Epidermal melanocyte (primary cell): ENCODE measurements around the gene AGPAT3.

ENCODE experiments used
- DNase-seq: peaks from one replicate; pipeline ENCODE4 v3.0.0; 2011; ENCODE audit warnings: low spot score; ENCODE audit not compliant: insufficient read length

The AGPAT3 gene

DNA sequence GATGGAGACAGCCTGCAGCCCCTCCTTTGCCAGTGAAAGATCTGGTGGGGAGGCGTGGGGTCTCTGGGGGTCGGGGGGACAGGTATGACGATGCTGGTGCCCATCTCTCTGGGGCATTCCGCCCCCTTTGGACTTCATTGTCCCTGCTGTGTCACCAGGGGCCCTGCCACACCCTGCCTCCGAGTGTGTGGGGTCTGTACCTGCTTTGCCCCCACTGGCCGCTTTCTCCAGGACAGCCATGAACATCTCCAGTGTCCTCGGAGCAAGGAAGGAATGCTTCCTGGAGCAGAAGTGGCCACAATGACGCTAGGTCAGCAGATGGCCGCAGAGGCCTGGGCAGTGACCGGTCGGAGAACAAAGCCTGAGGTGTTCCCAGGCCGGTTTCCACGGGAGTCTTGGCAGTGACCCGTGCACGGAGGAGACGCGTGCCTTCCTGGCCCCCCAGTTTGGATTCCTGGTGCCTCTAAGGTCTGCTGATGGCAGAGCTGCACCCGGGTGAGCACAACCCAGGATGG, 128.5 kb downstream of the AGPAT3 start:
- DNase-seq, result no peak

DNA sequence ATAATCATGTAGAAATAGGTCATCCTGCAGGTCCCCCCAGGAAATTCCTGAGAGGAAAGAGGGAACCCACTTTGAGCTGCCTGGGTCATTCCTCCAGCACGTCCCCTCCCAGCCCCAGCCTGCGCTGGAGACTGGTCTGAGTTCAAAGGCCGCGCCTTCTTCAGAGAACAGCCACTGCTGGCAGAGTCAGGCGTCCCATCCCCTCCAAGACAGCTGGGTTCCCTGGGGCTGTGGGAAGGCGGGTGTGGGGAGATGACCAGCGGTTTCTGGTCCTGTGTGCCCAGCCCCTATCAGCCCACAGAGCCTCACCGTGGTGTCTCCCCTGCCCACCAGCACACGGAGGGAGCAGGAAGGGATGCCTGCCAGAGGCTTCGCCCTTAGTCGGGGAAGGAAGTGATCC, 129.1 kb downstream of the AGPAT3 start:
- no peak for DNase-seq

DNA sequence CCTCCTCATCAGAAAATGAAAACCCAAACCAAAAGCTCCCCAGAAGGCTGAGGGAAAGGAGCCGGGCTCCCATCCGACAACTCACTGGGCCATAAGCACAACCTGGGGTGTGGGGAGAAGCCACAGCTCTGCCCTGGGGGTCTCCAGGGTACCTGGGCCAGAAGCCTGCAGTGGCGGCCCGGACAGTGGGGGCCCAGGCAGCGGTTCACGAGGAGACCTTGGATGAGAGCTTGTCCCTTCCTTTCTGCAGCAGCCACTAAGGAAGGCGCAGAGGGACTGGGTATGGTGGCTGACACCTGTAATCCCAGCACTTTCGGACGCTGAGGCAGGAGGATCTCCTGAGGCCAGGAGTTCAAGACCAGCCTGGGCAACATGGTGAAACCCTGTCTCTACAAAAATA, 129.6 kb downstream of the AGPAT3 start:
- no peak for DNase-seq

DNA sequence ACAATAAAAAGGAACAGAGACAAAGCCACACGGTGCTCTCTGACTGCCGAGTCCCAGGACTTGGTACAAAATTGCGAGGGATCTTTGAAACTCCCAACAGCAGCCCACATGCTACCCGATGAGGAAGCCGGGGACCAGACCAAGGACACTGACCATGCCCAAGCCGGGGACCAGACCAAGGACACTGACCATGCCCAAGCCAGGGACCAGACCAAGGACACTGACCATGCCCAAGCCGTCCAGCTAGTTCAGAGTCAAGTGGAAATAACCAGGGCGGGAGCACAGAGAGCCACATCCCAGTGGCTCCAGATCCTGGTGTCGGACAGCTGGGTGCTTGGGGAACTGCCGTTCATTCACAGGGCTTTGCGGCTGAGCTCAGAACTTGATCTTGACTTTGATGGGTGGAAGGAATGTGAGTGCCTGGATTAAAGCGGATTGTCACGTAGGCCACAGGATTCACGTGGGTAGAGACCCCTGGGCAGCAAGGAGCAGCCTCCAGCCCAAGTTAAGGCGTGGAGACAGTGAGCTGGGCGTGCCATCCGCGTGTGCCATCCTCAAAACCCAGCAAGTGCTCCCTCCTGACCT, 130.6 kb downstream of the AGPAT3 start:
- no peak for DNase-seq

DNA sequence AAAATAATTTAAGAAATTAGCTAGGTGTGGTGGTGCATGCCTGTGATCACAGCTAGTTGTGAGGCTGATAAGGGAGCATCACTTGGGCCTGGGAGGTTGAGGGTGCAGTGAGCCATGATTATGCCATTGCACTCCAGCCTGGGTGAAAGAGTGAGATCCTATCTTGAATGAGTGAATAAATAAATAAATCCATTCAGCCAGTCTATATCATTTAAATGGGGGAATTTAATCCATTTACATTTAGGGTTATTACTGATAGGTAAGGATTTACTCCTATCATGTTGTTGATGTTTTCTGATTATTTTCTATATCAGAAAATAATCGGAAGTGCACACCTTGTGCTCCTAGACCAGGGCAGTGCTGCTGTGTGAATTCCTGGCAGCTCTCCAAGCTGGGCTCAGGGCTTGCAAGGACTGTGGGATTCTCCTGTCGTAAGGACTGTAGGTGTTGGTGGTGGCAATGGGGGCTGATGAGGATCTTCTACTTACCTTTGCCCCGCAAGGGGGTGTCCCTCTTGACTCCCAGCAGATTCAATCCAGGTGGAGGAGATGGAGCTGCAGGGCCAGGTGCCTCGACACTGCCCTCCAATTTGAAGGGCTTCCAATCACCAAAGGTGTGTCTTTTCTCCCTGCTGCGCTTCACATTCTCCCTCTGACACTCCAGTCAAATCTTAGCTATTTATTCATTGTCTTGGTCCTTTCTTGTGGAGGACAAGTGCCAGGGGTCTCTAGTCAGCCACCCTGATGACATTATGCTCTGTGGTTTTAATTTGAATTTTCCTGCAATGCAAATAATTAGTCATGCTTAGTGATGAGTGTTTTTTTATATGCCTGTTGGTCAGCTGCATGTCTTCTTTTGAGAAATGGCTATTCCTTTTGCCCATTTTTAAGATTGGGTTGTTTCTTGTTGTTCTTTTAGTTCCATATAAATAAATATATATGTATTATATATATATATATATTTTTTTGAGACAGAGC, 133.0 kb downstream of the AGPAT3 start:
- DNase-seq, result no peak

DNA sequence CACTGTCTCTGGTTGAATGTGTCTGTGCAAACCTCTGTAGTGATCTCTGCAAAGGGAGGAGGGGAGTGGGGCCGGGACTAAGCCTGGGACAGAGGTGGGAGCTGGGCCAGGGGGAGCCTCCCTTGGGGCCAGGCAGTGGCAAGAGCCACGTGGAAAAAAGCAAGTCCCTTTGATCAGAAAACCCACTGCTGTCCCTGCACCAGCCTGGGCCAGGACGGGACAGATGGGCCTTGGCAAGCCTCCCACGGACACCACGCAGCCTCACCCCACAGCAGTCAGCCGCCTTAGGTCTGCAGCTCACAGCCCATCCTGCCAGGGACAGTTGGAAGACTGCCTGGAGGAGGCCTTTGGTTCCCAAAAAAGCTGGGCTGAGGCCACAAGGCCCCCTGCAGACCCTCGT, 135.3 kb downstream of the AGPAT3 start:
- DNase-seq, result no peak

DNA sequence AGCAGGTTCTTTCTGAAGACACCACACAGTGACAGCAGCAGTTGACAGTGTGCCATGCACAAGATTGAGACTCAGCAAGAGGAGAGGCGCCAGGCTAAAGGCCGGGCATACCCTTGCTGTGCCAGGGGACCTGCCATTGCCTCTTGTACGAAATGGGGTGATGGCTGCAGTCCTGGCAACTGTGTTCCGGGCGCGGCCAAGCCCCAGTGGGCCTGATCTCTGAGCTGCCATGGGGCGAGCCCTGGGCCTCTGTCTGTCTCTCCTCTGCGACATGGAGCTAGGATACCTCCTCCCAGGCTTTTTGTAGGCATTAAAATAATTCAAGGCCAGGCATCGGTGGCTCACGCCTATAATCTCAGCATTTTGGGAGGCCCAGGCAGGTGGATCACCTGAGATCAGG, 137.5 kb downstream of the AGPAT3 start:
- DNase-seq, result no peak

DNA sequence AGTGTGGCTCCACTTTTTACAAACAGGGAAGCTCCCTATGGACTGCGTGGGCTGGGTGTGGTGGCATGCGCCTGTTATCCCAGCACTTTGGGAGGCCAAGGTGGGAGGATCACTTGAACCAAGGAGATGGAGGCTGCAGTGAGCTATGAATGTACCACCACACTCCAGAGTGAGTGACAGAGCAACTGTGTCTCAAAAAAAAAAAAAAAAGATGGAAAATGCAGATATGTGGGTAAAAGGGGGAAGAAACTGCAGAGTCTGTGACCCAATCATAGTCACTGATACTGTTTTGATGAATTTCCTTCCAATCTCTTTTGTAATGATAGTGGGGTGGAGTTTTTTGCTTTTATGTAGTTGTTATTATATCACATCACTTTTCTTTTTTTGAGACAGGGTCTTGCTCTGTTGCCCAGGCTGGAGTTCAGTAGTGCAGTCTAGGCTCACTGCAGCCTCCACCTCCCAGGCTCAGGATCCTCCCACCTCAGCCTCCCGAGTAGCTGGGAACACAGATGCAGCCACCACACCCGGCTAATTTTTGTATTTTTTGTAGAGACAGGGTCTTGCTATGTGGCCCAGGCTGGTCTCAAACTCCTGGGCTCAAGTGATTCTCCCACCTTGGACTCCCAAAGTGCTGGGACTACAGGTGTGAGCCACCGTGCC, 138.4 kb downstream of the AGPAT3 start:
- DNase-seq, result no peak

DNA sequence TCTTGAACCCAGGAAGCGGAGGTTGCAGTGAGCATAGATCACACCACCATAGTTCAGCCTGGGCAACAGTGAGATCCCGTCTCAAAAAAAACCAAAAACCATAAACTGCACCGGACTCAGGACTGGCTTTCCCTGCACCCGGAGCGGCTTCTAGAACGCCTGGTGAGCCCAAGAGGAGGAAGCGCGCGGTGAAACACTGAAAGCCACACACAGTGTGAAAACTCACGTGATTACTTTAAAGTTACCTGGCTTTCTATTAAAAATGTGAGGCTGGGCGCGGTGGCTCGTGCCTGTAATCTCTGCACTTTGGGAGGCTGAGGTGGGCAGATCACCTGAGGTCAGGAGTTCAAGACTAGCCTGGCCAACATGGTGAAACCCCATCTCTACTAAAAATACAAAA, 140.0 kb downstream of the AGPAT3 start:
- no peak for DNase-seq

DNA sequence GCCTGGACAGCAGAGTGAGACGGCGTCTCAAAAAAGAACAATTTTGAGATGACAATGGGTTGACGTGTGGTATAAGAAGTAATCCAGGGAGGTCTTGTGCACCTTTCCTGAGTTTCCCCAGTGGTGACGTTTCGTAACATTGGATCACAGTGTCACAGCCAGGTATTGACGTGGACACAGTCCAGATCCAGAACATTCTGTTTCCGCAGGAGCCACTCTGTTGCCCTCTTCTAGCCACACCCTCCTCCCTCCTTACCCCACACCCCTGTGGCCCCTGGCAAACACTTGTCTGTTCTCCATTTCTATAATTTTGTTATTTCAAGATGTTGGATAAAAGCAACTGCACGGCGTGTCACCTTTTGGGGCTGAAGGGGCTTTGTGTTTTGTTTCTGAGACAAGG, 140.6 kb downstream of the AGPAT3 start:
- no peak for DNase-seq

DNA sequence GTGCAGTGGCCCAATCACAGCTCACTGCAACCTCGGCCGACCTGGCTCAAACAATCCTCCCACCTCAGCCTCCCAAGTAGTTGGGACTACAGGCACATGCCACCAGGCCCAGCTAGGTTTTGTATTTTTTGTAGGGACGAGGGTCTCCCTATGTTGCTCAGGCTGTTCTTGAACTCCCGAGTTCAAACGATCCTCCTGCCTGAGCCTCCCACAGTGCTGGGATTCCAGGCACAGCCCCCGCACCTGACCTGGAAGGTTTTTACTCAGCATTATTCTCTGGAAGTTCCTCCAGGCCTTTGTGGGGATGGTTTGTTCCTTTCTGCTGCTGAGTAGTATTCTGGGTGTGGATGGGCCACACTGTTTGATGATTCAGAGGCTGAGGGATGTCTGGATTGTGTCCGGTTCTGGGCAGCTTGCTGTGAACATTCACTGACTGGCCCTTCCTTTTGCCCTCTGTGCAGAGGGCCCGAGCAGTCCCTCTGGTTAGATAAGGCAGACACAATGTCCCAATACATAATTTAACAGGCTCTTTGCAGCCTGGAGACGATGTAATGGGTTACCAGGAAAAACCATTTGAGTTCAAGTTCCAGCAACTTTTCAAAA, 141.1 kb downstream of the AGPAT3 start:
- DNase-seq, result no peak

DNA sequence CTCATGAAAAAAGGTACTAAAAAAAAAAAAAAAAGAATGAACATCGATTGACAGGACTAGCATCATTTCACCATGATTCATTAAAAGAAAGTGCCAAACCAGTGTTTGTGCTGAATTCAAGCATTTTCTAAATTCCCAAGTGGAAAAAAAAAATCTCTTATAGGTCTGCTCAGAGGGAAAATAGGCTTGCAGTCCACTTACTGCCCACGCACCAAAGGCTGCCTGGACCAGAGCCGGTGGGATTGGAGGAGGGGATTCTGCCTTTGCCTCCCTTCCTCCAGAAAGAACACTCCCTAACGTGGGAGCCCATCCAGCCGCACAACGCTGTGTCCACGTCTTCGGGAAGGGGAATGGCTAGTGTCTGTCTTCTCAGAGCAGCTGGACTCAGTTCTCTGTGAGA, 141.6 kb downstream of the AGPAT3 start:
- DNase-seq, result no peak

DNA sequence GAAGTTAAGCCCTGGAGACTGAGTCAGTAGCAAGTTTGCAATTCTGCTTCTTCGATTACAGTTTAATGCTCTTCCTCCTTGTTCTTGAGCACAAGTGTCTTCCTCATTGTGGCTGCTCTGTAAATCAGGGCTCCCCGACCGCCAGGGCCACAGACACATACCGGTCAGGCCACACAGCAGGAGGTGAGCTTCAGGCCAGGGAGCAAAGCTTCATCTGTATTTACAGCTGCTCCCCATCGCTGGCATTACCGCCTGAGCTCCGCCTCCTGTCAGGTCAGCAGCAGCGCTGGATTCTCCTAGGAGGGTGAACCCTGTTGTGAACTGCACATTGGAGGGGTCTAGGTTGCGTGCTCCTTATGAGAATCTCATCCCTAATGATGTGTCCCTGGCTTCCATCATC, 145.4 kb downstream of the AGPAT3 start:
- no peak for DNase-seq

DNA sequence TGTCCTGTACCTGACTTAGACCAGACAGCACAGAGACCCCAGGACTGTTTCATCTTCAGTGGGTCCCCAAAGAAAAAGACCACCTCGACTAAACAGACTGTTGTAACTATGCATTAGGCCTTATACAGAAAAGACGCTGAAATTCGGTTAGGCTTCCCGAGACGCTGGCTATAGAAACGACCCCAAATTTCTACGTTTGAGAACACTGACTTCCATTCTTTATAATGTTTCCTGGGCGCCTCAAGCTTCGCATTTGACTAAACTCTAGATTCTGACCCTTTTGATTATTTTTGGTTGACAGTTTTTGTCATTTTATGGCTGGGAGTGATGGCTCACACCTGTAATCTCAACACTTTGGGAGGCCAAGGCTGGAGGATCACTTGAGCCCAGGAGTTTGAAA, 146.1 kb downstream of the AGPAT3 start:
- DNase-seq, result no peak

DNA sequence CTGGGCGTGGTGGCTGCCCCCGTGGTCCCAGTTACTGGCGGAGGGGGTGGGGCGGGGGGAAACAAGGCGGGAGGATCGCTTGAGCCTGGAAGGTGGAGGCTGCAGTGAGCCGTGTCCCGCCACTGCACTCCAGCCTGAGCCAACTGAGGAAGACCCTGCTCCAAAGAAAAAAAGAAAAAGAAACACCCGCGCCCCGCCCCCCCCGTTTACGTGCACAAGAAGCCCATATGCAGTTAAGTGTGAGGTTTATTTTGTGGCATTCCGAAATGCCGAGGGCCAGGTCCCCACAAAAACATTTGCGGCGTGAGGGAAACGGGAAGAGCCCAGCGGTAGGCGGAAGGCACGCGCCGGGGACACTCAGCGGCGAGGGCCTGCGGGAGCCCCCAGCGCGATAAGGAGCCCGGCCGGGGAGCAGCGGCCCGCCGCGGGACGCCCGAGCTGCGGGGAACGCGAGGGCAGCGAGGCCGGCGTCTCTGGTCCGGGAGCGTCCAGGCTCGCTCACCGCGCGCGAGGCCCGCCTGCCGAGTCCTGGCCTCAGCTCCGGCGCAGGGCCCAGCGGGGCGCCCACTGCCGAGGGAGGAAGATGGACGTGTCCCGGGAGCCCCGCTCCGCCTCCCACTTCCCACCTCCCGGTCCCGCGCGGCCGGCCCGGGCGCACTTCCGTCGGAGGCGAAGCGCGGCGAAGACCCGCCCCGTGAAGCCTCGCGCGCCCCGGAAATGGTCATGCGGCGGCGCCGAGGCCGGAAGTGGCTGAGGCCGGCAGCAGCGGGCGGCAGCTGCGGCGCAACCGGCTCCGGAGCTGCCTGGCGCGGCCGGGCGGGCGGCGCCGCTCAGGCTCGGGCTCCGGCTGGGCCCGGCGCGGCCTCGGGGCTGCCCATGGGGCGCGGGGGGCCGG, 146.8 kb downstream of the AGPAT3 start, which contains the start of gene TRAPPC10:
TRAPPC10 (plus strand) TSS at position 731 of the 895 bp plus-strand sequence. CDS start 185 bp downstream, outside the sequence.
- DNase-seq, result peak; percentile 80

DNA sequence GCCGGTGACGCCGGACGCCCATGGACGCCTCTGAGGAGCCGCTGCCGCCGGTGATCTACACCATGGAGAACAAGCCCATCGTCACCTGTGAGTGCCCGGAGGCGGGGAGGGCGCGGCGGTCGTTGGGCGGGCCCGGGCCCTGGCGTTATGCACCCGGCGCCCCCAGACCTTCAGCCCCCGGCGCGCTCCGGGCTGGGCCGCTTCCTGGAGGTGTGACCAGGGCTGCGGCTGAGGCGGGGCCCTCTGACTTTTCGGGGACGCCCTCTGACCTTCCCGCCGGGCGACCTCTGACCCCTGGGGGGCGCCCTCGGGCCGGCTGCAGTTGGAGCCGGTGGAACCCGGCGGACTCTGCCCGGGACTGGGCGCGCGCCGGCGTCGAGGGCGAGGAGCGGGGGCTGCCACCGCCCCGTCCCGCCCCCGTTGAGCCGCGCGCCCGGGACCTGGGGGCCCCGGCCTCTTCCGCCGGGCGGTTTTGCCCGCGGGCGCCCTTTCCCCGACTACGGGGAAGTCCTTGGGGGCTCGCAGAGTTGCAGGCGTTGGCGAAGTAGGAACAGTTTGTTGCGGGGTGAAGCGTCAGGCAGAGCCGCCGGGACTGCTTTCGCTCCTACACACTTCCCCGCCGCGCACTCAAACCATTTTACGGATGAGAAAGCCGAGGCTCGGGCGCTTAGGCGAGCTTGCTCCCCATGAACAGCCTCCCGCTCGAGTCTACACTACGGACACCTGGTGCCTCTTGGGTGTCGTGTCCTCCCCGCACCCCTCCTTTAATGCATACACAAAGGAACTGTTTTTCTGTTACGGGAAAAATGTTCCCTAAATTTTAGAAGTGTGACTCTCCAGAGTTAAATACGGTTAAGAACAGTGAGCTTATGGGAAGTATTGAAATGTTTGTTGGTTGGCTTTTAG, 147.7 kb downstream of the AGPAT3 start:
- DNase-seq, result no peak

DNA sequence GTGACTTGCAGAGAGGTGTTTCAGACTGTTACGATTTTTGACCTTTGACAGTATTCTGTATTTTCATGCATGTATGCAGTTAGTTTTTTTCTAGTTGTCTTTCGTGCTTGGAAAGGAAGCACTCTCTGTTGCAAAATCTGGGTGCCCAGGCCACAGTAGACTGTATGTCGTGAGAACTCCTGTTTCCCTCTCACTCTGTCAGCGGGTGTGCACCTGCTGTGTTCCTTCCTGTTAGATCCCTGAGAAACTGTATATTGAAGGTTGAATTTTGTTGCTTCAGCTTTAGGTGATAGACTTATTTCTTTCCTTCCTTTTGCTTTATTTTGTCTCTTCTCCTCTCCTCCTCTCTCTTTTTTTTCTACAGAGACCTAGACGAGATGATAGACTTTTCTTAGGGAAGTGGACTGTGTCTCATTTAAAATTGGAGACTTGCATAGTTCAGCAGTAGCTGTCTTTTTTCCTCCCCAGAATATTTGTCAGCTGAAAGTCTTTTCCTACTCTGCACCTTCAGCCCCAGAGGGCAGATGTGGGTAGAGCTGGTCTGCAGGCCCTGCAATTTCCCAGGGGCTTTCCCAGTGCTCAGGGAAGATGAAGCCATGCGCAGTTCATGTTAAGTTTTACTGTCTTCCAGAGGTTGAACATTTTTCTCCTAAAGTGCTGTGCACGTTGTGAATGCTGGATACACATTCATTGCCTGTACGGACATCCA, 148.5 kb downstream of the AGPAT3 start:
- no peak for DNase-seq

DNA sequence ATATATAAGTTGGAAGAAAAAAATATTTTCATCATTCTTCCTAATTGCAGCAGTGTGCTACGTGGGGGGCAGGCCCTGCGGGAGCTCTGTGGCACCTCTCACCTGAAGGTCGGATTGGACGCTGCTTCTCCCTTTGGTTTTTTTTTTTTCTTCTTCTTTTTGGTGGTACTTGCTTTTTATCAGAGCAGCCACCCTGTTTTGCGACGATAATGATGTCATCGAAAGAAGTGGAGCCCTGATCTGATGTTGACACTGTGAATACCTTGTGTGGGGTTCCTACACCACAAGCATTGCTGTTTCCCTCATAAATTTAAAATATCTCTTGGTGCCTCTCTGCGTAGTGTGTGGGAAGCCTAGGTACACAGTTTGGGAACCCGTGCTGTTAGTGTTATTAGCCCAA, 152.6 kb downstream of the AGPAT3 start:
- no peak for DNase-seq

DNA sequence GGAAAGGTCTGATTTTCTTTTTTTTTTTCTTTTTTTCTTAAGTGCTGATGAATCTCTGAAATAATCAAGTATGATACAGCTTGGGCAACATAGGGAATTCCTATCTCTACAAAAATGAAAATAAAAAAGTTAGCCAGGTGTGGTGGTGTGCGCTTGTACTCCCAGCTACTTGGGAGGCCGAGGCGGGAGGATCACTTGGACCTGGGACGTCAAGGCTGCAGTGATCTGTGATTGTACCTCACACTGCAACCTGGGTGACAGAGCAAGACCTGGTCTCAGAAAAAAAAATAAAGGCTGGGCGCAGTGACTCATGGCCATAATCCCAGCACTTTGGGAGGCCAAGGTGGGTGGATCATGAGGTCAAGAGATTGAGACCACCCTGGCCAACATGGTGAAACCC, 153.1 kb downstream of the AGPAT3 start:
- no peak for DNase-seq
